HG03457 (cell line): ENCODE measurements around the gene CPA4.
"Not testable (repeated sequence)": the region's sequence is repeated elsewhere in the genome, so short reads cannot be mapped to it uniquely, and the experiment has no call there.

ENCODE experiments used
- ATAC-seq: cut with Tn5 transposase; IDR thresholded peaks from one replicate; pipeline ENCODE4 v1.9.1; 2021; ENCODE audit warnings: moderate number of reproducible peaks; ENCODE audit not compliant: unreplicated experiment

The CPA4 gene

DNA sequence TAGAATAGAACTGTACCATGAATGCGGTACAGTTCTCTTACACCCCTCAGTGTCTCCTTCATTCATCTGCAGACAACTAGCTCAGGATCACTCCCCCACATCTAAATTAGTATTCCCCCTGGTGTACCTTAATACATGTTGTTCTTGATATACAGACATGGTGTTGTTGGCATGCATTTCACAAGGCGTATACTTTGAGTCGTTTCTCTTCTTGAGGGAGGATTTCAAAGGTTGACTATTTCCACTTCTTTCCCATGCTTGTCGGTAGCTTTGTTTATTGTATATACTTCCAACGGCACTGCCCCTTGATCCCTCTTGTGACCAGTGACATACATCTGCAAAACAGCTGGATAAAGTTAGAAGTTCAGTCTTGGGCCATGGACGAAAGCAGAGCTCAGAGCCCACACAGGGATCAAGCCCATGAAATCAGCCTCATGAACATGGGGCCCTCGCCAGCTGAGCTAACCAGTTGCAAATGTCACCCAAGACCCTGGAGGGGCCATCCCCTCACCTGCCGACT lies 8.6 kb downstream of the CPA4 start:
- no peak for ATAC-seq

DNA sequence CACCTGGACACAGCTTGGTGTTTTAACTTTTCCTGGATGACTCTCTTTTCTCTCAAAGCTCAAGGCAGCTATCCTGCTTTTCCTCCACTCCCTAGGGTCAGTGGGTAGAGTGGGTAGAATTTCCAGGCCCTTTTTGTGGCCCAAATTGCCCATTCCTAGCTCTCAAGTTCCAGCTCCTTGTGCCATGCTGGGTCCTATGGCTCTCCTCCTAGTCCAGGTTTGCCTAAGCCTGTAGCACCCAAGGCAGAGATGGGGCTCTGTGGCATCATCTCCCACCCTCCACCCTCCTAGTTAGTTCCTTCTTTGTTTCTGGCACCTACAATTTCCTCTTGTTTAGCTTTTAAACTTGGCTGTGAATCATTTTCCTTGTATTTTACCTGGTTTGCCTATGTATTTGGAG lies 9.7 kb downstream of the CPA4 start:
- no peak for ATAC-seq

DNA sequence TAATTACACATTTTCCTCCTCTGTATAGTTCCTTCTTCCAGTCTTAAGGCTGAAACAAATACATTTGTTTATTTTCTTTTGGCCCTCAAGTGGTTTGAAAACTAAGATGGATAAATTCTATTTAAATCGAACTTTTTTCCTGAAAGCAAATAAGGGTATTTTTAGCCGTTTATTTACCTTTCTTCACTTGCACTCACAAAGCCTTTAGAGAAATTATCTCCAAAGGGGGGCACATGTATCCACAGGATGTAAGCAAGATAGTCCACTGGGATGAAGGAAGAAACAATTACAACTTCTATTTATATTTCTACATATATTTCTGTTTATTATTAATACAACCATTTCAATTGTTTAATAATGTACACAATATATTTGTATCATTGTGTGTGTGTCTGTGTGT lies 10.2 kb downstream of the CPA4 start:
- ATAC-seq: no peak

DNA sequence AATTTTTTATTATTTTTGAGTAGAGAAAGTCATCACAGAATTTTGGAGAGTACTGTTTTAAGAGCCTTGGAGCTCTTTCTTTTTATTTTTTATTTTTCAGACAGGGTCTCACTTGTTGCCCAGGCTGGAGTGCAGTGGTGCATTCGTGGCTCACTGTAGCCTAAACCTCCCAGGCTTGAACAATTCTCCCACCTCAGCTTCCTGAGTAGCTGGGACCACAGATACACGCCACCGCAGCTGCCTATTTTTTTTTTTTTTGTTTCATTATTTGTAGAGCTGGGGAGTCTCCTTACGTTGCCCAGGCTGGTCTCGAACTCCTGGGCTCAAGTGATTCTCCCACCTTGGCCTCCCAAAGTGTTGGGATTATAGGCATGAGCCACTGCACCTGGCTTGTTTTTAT lies 10.6 kb downstream of the CPA4 start:
- no peak for ATAC-seq

DNA sequence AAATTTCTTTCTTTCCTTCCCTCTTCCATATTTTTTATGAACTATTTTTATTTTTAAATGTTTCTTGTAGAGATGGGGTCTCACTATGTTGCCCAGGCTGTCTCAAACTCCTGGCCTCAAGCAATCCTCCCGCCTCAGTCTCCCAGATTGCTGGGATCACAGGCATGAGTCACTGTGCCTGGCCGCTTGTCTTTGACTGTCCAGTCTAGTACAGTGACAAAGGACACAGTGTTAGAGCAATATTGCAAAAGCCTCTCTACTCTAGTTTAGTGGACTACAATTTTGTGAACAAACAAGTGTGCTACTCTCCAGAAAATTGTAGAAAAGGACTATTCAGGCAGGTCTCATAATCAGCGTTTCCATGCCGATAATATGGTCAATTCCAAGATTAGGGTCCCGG lies 11.0 kb downstream of the CPA4 start:
- ATAC-seq: no peak

DNA sequence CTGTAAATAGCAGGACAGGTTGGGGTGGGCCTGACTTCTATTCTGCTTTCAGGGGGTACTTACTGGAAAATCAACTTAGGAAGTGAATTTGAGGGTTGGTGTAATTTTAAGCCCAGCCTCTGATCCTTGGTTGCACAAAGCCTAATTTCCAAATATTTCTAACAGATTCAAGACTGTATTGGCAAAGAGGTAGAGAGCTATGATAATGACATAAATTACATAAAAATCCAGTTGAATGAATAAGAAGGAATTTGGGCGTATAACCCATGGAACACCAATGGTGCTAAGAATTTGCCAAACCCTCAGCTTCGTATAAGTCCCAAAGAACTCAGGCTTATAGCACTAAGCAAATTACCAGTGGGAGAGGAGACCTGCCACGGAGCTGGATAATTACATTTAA lies 11.9 kb downstream of the CPA4 start:
- ATAC-seq: no peak

DNA sequence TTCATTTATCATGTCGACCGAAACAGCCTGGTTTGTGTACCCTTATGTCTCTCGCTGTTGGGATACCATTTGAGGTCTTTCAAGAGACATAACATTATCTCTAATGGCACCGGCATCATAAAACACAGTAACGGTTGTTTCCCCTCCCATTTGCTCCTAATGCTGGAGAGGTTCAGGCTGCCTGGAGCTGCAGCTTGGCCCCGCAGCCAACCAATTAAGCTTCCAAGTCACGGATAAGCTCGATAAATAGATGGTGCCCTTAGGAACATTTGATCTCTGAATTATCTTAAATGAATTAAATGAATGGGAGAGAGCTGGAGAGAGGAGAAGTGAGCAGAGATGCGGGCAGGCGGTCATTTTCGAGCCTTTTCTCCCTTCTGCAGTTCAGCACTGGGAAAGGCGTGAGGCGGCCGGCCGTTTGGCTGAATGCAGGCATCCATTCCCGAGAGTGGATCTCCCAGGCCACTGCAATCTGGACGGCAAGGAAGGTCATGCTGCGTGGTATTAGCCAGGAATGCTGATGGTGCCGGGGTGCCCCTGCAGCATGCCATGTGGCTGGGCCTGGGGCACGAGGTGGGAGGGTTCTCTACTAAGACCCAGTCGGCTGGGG lies 12.6 kb downstream of the CPA4 start:
- ATAC-seq: no peak

DNA sequence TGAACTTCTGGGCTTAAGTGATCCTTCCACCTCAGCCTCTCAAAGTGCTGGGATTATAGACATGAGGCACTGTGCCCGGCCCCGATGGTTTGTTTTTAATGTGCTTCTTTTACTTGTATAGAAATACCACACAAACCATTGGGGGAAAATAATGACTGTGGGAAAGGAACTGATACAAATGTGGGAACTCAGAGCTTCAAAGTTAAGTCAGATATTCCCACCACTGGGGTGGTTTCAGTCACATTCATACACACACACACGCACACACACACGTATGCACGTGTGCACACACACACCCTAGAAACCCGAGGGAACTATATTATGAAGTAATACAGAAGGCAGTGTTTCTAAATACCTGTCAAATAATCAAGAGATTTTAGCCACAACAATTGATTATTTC lies 17.0 kb downstream of the CPA4 start:
- ATAC-seq: no peak

DNA sequence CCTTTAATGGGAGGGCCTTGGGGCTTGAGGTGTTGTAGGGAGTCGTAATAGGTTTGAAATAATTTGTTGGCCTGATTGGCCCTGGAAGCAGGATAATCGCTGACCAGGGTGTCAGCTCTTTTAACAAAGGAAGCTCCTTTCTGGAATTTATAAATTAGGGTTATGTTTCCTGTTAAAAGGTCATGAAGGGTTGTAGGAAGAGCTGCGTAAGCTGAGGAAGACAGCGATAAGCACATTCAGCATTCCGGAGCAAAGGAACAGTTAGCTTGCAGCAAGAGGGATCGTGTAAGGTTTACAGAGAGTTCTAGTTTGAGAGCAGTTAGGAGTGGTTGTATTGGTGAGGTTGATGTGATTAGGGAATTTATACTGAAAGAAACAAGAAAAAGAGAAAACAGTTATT lies 21.3 kb downstream of the CPA4 start:
- ATAC-seq: no peak

DNA sequence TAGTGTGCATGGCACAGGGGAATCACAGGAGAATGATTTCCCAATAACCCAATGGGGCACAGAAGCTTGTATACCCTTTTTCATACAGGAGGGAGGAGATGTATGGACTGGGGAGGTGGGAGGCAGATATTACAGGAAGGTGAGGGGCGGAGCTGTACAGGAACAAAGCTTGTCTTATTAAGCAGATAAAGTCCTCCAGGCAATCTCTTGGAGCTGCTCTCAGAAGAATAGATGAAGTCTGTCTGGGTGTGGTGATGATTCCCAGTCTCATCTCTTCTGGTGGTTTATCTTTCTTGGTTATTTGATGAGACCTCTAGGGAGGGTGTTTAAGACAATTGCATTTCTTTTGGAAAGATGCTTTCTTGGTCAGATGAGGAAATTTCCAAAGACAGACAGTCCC lies 26.6 kb downstream of the CPA4 start:
- ATAC-seq: no peak

DNA sequence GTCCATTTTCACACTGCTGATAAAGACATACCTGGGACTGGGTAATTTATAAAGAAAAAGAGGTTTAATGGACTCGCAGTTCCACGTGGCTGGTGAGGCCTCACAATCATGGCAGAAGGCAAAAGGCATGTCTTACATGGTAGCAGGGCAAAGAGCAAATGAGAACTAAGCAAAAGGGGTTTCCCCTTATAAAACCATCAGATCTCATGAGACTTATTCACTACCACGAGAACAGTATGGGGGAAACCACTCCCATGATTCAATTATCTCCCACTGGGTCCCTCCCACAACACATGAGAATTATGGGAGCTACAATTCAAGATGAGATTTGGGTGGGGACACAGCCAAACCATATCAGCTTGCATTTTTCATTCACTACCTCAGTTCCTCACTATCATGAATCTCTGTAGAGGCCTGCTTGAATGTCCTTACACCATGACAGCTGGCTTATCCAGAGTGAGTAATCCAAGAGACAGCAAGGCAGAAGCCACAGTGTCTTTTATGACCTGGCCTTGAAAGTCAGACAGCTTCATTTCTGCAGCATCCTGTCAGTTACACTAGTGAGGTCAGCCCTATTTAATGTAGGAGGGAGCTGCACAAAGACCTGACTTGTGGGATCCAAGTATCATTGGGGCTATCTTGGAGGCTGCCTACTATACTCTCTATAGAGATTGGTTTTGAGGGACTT lies 28.7 kb downstream of the CPA4 start:
- not testable (repeated sequence) for ATAC-seq

DNA sequence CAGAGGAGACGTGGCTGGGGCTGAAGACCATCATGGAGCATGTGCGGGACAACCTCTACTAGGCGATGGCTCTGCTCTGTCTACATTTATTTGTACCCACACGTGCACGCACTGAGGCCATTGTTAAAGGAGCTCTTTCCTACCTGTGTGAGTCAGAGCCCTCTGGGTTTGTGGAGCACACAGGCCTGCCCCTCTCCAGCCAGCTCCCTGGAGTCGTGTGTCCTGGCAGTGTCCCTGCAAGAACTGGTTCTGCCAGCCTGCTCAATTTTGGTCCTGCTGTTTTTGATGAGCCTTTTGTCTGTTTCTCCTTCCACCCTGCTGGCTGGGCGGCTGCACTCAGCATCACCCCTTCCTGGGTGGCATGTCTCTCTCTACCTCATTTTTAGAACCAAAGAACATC lies 29.7 kb downstream of the CPA4 start:
- no peak for ATAC-seq

DNA sequence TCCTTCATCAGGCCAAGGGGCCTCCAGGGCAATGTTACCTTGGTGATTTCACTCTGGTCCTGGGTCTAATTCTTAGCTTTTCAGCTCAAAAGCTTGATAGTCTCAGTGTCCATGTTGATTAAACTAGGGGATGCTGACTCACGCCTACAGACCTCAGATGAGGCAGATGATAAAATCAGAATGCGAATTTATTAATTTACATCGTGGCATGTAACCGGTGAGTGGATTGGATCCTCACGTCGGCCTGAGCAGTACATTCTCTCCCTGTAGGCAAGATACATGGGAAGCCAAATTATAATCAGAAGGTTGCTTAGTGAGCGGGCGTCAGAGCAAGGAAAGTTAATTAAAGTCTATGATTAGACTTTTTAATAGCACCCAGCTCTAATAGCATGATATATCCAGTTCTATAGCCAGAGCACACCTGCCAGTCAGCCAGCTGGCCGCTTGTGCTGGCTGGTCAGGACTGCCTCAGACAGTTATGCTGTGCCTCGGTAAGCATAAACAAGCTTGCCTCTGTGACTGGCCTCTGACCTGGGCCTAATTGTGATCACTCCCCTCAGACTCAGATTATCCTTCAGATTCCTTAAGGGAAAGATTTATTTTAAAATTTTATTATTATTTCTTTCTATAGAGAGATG lies 31.5 kb downstream of the CPA4 start:
- ATAC-seq: no peak

DNA sequence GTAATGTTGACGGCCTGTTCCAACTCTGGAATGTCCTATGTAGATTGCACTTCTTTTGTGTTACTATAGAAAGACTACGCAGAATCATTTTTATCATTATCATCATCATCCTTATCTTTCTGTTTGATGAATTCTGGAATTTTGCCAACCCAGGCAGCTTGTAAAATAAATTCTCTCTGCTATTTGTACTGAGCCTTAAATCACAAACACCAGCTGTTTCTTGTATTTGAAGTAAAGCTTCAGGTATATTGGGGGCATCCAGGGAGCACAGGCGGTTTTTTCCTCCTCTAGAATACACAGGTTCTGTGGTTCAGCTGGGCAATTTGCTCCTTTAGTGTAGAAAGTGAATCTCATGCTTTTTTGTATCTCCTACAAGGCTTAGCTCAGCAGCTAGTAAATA lies 36.7 kb downstream of the CPA4 start:
- no peak for ATAC-seq

DNA sequence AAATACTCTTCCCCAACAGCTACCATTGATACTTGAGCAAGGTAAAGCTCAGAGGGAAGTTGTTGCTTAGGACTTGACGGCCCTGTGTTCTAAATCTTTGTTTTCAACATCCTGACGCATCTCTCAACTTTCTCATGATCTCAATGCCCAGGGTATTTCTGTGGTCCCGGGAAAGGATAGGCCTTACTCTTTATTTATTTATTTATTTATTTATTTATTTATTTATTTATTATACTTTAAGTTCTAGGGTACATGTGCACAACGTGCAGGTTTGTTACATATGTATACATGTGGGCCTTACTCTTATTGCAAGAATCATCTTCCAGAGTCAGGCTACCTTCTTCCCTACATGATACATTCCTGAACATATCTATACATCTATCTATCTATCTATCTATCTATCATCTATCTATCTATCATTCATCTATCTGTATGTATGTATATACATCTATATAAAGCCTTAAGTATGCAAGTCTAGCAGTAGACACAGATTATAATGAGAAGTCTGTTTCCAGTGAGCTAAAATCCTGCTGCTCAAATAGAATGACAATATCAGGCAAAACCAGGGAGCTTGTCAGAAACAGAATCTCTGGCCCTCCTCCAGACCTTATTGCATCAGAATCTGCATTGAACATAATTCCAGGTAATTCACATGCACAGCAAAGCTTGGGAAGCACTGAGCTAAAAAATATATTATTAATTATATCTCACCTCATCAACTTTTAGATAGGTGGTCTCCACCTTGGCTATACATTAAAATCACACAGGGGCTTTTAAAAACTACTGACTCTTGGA lies 39.5 kb downstream of the CPA4 start:
- ATAC-seq: no peak

DNA sequence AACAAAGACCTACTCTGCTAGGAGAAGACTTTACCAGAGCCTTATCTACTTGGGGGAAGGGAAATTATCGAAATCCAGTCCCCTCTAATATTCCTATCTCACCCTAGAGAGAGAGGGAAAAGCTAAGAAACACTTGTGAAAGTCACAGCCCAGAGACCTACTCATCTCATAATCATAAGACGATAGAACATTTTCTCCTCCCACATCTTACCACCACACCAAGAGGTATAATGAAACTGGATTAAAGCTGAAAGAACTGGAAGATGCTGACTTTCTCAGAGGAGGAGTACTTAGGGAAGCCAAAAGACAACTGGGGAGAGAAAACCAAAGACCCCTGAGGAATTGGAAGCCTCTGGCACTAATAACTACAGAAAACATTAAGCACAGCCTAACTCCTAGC lies 40.9 kb downstream of the CPA4 start:
- ATAC-seq: no peak

DNA sequence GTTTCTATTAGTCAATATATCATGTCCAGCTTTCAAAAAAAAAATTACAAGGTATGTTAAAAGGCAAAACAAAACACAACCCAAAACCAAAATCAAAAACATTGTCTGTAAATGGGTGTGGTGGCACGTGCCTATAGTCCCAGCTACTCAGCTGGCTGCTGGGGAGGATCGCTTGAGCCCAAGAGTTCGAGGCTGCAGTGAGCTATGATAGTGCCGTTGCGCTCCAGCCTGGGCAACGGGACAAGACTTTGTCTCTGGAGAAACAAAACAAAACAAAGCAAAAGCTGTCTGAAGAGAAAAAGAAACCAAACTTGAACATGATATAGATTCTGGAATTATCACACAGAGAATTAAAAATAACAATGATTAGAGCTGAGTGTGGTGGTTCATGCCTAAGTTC lies 41.3 kb downstream of the CPA4 start:
- no peak for ATAC-seq

DNA sequence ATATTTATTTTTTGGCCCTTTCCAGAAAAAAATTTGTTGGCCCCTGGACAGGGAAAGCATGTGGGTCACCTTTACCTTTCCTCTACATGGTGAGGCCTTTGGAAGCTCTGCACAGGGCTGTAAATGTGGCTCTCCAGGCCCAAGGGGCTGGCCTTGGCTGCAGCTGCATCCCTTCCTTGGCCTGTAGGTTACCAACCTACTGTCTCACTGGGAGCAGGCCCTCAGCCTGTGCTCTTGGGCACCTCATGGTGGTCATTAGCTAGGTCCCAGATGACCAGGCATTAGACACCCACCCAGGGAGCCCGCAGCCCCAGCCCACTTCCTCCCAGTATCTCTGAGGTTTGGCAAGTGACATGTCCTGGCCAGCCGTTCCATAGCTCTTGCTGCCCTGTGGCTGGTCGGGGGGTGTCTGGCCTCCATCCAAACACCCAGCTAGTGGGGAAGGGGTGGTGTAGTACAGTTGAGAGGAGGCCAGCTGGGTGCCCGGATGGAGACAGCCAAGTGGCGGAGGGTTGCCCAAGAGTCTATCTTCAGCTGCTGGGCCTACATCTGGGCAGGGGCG lies 44.5 kb downstream of the CPA4 start:
- ATAC-seq: no peak

DNA sequence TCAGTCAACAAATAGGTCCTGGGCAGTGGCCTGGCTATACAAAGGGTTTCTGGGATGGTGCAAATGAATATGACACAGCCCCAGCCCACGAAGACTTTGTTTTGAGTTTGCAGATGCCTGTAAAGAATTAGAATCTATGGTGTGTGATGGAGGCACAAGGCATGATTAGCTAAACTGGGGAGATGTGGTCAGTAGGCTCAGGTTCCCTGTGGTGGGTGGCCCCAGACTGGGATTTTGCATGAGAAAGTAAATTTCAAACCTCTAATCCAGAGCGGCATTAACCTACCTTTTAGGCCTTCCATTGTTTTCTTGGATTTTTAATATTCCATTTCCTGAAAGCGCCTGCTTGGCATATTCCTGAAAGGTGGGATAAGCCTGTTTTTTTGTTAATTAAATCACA lies 45.3 kb downstream of the CPA4 start:
- no peak for ATAC-seq

DNA sequence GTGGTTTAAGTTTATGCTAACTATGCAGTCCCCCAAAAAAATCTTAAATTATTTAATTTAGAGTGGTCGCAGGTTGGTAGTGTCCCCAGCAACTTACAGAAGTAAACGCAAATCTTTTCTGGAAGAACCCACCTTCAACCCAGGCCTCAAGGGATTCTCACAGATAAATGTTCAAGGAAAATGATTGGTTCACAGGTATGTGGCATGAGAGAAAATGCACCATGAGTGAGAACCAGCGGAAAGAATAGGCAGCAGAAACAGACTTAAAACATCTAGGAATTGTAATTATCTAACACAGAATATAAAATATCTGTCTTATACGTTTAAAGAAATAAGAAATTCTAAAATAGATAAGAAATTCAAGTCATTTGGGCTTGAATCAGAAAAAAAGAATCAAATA lies 48.9 kb downstream of the CPA4 start:
- no peak for ATAC-seq

DNA sequence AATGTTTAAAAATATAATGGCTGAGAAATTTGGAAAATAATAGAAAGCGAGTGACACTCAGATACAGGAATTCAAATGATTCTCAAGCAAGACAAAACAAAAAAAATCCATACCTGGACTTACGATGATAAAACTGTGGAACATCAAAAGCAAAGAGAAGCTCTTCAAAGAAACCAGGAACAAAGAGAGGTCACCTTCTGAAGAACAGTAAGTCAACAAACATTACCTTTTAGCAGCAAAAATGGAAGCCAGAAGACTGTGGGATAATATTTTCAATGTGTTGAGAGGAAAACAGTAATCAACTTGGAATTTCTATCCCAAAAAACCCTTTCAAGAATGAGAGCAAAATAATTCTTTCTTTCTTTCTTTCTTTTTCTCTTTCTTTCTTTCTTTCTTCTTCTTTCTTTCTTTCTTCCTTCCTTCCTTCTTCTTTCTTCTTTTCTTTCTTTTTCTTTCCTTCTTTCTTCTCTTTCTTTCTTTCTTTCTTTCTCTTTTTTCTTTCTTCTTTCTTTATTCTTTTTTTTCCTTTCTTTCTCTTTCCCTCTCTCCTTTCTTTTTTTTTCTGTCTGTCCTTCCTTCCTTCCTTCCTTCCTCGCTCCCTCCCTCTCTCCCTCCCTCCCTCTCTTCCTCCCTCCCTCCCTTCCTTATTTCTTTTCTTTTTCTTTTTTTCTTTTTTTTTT lies 49.9 kb downstream of the CPA4 start:
- no peak for ATAC-seq
